ENCODE data around the gene NRIP1.
"Not testable (repeated sequence)": the region's sequence is repeated elsewhere in the genome, so short reads cannot be mapped to it uniquely, and the experiment has no call there.

NRIP1 gene

DNA sequence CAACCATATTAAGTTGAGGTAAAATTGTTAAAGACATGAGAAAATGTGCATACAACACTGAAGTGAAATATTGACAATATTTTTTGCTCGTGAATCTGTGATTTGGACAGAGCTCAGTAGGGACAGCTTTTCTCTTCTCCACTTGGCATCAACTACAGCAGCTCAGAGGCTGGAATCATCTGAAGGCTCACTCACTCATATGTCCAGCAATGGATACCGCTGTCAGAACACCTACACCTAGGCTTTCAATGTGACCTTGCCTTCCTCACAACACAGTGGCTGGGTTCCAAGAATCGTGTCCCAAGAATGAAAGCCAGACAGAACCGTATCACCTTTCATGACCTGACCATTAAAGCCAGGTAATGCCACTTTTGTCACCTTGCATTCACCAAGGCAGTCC, 115.2 kb downstream of the NRIP1 start:
- Histone ChIP-seq H3K27me3 (ENCODE audit: control insufficient read depth in 1 of 2, insufficient read depth in 2 of 2, low read length in 2 of 2) (no peaks in the 10 kb centered on the region), H3K36me3 (ENCODE audit: control insufficient read depth in 2 of 2, insufficient read depth in 2 of 2, low read length in 2 of 2) (no peaks in the 10 kb centered on the region), H3K4me1 (ENCODE audit: control insufficient read depth, insufficient read depth, low read length) (no peaks in the 10 kb centered on the region), H3K27ac (ENCODE audit: low read length) (no peak overlapping the region), H3K4me3 (ENCODE audit: low read length in 2 of 2) (no peak overlapping the region), H3K9ac (ENCODE audit: low read length in 2 of 2) (no peak overlapping the region), H3K9me3 (ENCODE audit: control insufficient read depth in 2 of 2, low read length in 2 of 2) (peaks cover 0 to 2% of the 10 kb centered on the region in 2 donors)

- H3K4me3 ChIP-seq (ENCODE audit: low read length in 2 of 2): no peak overlapping the region
- no peaks in the 10 kb centered on the region for H3K27me3 ChIP-seq (ENCODE audit: control insufficient read depth in 1 of 2, insufficient read depth in 2 of 2, low read length in 2 of 2)
- peaks cover 0 to 2% of the 10 kb centered on the region in 2 donors for H3K9me3 ChIP-seq (ENCODE audit: control insufficient read depth in 2 of 2, low read length in 2 of 2)
- H3K9ac ChIP-seq (ENCODE audit: low read length in 2 of 2): no peak overlapping the region
- no peak overlapping the region for H3K27ac ChIP-seq (ENCODE audit: low read length)
- H3K36me3 ChIP-seq (ENCODE audit: control insufficient read depth in 2 of 2, insufficient read depth in 2 of 2, low read length in 2 of 2): no peaks in the 10 kb centered on the region
- H3K4me1 ChIP-seq (ENCODE audit: control insufficient read depth, insufficient read depth, low read length): no peaks in the 10 kb centered on the region
Observed at GRCh38 chr21:14947613-14948160, 117.1 kb downstream of the NRIP1 start.

DNA sequence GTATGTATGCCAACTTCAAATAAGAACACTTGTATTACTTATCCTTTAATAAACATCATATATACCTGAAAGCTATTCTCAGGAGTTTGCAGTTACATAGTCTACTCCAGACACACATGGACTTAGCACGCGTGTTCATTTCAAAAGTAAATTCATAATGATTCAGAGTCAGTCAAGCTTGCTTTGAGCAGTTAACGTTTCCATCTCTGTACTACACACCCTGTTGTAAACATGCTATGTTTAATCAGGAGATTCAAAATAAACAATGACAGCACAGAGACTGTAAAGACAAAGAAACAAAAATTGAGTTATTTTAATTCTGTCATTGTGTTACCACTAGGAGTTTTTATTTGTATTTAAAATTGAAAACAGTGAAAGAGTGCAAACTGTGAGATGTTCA, 119.6 kb downstream of the NRIP1 start:
- Histone ChIP-seq H3K9ac (ENCODE audit: low read length in 2 of 2) (no peak overlapping the region), H3K4me1 (ENCODE audit: control insufficient read depth, insufficient read depth, low read length) (no peaks in the 10 kb centered on the region), H3K36me3 (ENCODE audit: control insufficient read depth in 2 of 2, insufficient read depth in 2 of 2, low read length in 2 of 2) (no peaks in the 10 kb centered on the region), H3K27me3 (ENCODE audit: control insufficient read depth in 1 of 2, insufficient read depth in 2 of 2, low read length in 2 of 2) (no peaks in the 10 kb centered on the region), H3K27ac (ENCODE audit: low read length) (no peak overlapping the region), H3K4me3 (ENCODE audit: low read length in 2 of 2) (no peak overlapping the region), H3K9me3 (ENCODE audit: control insufficient read depth in 2 of 2, low read length in 2 of 2) (peaks cover 0 to 2% of the 10 kb centered on the region in 2 donors)

- Histone ChIP-seq H3K4me3 (ENCODE audit: low read length in 2 of 2) (no peak overlapping the region), H3K9me3 (ENCODE audit: control insufficient read depth in 2 of 2, low read length in 2 of 2) (peaks cover 0 to 6% of the 10 kb centered on the region in 2 donors), H3K9ac (ENCODE audit: low read length in 2 of 2) (no peak overlapping the region), H3K4me1 (ENCODE audit: control insufficient read depth, insufficient read depth, low read length) (no peaks in the 10 kb centered on the region), H3K27me3 (ENCODE audit: control insufficient read depth in 1 of 2, insufficient read depth in 2 of 2, low read length in 2 of 2) (no peaks in the 10 kb centered on the region), H3K27ac (ENCODE audit: low read length) (no peak overlapping the region), H3K36me3 (ENCODE audit: control insufficient read depth in 2 of 2, insufficient read depth in 2 of 2, low read length in 2 of 2) (no peaks in the 10 kb centered on the region)
Observed at GRCh38 chr21:14943616-14944015, 121.2 kb downstream of the NRIP1 start.

- Histone ChIP-seq H3K27me3 (ENCODE audit: control insufficient read depth in 1 of 2, insufficient read depth in 2 of 2, low read length in 2 of 2) (no peaks in the 10 kb centered on the region), H3K9ac (ENCODE audit: low read length in 2 of 2) (no peak overlapping the region), H3K4me1 (ENCODE audit: control insufficient read depth, insufficient read depth, low read length) (no peaks in the 10 kb centered on the region), H3K9me3 (ENCODE audit: control insufficient read depth in 2 of 2, low read length in 2 of 2) (peaks cover 0 to 6% of the 10 kb centered on the region in 2 donors), H3K27ac (ENCODE audit: low read length) (no peak overlapping the region), H3K36me3 (ENCODE audit: control insufficient read depth in 2 of 2, insufficient read depth in 2 of 2, low read length in 2 of 2) (no peaks in the 10 kb centered on the region), H3K4me3 (ENCODE audit: low read length in 2 of 2) (no peak overlapping the region)
Observed at GRCh38 chr21:14942801-14943490, 121.9 kb downstream of the NRIP1 start.

GRCh38 chr21:14927324-14927723, 137.5 kb downstream of the NRIP1 start:
- H3K27ac ChIP-seq (ENCODE audit: low read length); H3K27me3 ChIP-seq (ENCODE audit: control insufficient read depth in 1 of 2, insufficient read depth in 2 of 2, low read length in 2 of 2); H3K9me3 ChIP-seq (ENCODE audit: control insufficient read depth in 2 of 2, low read length in 2 of 2); H3K9ac ChIP-seq (ENCODE audit: low read length in 2 of 2); H3K4me3 ChIP-seq (ENCODE audit: low read length in 2 of 2); H3K36me3 ChIP-seq (ENCODE audit: control insufficient read depth in 2 of 2, insufficient read depth in 2 of 2, low read length in 2 of 2); H3K4me1 ChIP-seq (ENCODE audit: control insufficient read depth, insufficient read depth, low read length): not testable (repeated sequence)

GRCh38 chr21:14926186-14926585, 138.6 kb downstream of the NRIP1 start:
- H3K27ac ChIP-seq (ENCODE audit: low read length): no peak overlapping the region
- H3K27me3 ChIP-seq (ENCODE audit: control insufficient read depth in 1 of 2, insufficient read depth in 2 of 2, low read length in 2 of 2): no peaks in the 10 kb centered on the region
- H3K4me1 ChIP-seq (ENCODE audit: control insufficient read depth, insufficient read depth, low read length): no peaks in the 10 kb centered on the region
- no peak overlapping the region for H3K9ac ChIP-seq (ENCODE audit: low read length in 2 of 2)
- no peaks in the 10 kb centered on the region for H3K36me3 ChIP-seq (ENCODE audit: control insufficient read depth in 2 of 2, insufficient read depth in 2 of 2, low read length in 2 of 2)
- no peaks in the 10 kb centered on the region for H3K9me3 ChIP-seq (ENCODE audit: control insufficient read depth in 2 of 2, low read length in 2 of 2)
- no peak overlapping the region for H3K4me3 ChIP-seq (ENCODE audit: low read length in 2 of 2)

GRCh38 chr21:14923468-14923867, 141.3 kb downstream of the NRIP1 start:
- no peaks in the 10 kb centered on the region for H3K27me3 ChIP-seq (ENCODE audit: control insufficient read depth in 1 of 2, insufficient read depth in 2 of 2, low read length in 2 of 2)
- H3K36me3 ChIP-seq (ENCODE audit: control insufficient read depth in 2 of 2, insufficient read depth in 2 of 2, low read length in 2 of 2): no peaks in the 10 kb centered on the region
- no peak overlapping the region for H3K4me3 ChIP-seq (ENCODE audit: low read length in 2 of 2)
- H3K9ac ChIP-seq (ENCODE audit: low read length in 2 of 2): no peak overlapping the region
- no peaks in the 10 kb centered on the region for H3K9me3 ChIP-seq (ENCODE audit: control insufficient read depth in 2 of 2, low read length in 2 of 2)
- H3K4me1 ChIP-seq (ENCODE audit: control insufficient read depth, insufficient read depth, low read length): no peaks in the 10 kb centered on the region
- no peak overlapping the region for H3K27ac ChIP-seq (ENCODE audit: low read length)

DNA sequence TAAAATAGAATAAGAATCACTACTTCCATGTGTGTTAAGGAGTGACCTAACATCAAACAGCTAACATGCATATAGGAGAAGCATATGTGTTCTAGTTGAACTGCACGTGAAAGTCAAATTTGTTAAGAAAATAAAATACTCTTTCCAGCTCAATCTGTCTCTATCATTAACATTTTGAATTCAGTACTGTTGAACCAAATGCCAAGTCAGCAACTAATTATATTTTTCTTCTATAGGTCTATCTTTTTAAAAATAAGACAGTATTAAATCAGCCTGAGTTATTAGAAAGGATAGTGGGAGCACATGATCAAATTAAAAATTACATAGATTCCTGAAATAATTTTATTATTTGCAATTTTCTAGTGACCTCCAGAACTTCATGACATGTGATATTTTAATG, 141.8 kb downstream of the NRIP1 start:
- Histone ChIP-seq H3K9me3 (ENCODE audit: control insufficient read depth in 2 of 2, low read length in 2 of 2) (no peaks in the 10 kb centered on the region), H3K27me3 (ENCODE audit: control insufficient read depth in 1 of 2, insufficient read depth in 2 of 2, low read length in 2 of 2) (no peaks in the 10 kb centered on the region), H3K4me3 (ENCODE audit: low read length in 2 of 2) (no peak overlapping the region), H3K4me1 (ENCODE audit: control insufficient read depth, insufficient read depth, low read length) (no peaks in the 10 kb centered on the region), H3K27ac (ENCODE audit: low read length) (no peak overlapping the region), H3K9ac (ENCODE audit: low read length in 2 of 2) (no peak overlapping the region), H3K36me3 (ENCODE audit: control insufficient read depth in 2 of 2, insufficient read depth in 2 of 2, low read length in 2 of 2) (no peaks in the 10 kb centered on the region)

- no peak overlapping the region for H3K27ac ChIP-seq (ENCODE audit: low read length)
- no peaks in the 10 kb centered on the region for H3K36me3 ChIP-seq (ENCODE audit: control insufficient read depth in 2 of 2, insufficient read depth in 2 of 2, low read length in 2 of 2)
- no peak overlapping the region for H3K4me3 ChIP-seq (ENCODE audit: low read length in 2 of 2)
- no peaks in the 10 kb centered on the region for H3K27me3 ChIP-seq (ENCODE audit: control insufficient read depth in 1 of 2, insufficient read depth in 2 of 2, low read length in 2 of 2)
- no peak overlapping the region for H3K9ac ChIP-seq (ENCODE audit: low read length in 2 of 2)
- H3K9me3 ChIP-seq (ENCODE audit: control insufficient read depth in 2 of 2, low read length in 2 of 2): no peaks in the 10 kb centered on the region
- H3K4me1 ChIP-seq (ENCODE audit: control insufficient read depth, insufficient read depth, low read length): no peaks in the 10 kb centered on the region
Observed at GRCh38 chr21:14918527-14918926, 146.3 kb downstream of the NRIP1 start.

GRCh38 chr21:14917762-14918161, 147.0 kb downstream of the NRIP1 start:
- no peaks in the 10 kb centered on the region for H3K36me3 ChIP-seq (ENCODE audit: control insufficient read depth in 2 of 2, insufficient read depth in 2 of 2, low read length in 2 of 2)
- H3K27ac ChIP-seq (ENCODE audit: low read length): no peak overlapping the region
- no peaks in the 10 kb centered on the region for H3K9me3 ChIP-seq (ENCODE audit: control insufficient read depth in 2 of 2, low read length in 2 of 2)
- H3K4me3 ChIP-seq (ENCODE audit: low read length in 2 of 2): no peak overlapping the region
- no peak overlapping the region for H3K9ac ChIP-seq (ENCODE audit: low read length in 2 of 2)
- no peaks in the 10 kb centered on the region for H3K4me1 ChIP-seq (ENCODE audit: control insufficient read depth, insufficient read depth, low read length)
- H3K27me3 ChIP-seq (ENCODE audit: control insufficient read depth in 1 of 2, insufficient read depth in 2 of 2, low read length in 2 of 2): no peaks in the 10 kb centered on the region

Data from stomach smooth muscle (tissue), 2 donors.